ENCODE results near the gene ATF4.
A peak's percentile ranks its signal among the peaks of the same experiment; 100 is the strongest.

Gene ATF4

DNA sequence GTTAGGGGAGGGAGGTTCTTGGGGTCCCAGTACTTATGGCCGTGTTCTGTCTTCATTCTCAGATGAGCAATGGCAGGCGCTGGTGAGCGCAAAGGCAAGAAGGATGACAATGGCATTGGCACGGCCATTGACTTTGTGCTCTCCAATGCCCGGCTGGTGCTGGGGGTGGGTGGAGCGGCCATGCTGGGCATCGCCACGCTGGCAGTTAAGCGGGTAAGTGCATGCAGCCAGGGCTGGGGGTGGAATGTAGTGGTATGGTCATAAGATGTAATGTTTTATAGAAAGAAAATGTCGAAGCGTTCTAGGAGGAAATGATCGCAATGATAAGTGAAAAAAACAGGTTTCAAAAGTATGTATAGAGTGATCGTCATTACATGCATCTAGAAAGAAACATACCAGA, 9.1 kb upstream of the ATF4 start:
- DNase-seq (ENCODE audit: low read depth): no peak
- H3K4me3 ChIP-seq (ENCODE audit: low read depth, low read length): no peak overlapping the region
- TF ChIP-seq, protein P1, sequence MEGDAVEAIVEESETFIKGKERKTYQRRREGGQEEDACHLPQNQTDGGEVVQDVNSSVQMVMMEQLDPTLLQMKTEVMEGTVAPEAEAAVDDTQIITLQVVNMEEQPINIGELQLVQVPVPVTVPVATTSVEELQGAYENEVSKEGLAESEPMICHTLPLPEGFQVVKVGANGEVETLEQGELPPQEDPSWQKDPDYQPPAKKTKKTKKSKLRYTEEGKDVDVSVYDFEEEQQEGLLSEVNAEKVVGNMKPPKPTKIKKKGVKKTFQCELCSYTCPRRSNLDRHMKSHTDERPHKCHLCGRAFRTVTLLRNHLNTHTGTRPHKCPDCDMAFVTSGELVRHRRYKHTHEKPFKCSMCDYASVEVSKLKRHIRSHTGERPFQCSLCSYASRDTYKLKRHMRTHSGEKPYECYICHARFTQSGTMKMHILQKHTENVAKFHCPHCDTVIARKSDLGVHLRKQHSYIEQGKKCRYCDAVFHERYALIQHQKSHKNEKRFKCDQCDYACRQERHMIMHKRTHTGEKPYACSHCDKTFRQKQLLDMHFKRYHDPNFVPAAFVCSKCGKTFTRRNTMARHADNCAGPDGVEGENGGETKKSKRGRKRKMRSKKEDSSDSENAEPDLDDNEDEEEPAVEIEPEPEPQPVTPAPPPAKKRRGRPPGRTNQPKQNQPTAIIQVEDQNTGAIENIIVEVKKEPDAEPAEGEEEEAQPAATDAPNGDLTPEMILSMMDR (IDR thresholded peaks at IDR 0.05; ENCODE audit: control insufficient read depth, extremely low read depth, insufficient read depth): no peak

- no peak for DNase-seq (ENCODE audit: low read depth)
- no peak overlapping the region for H3K4me3 ChIP-seq (ENCODE audit: low read depth, low read length)
- TF ChIP-seq, protein P1 (IDR thresholded peaks at IDR 0.05; ENCODE audit: control insufficient read depth, extremely low read depth, insufficient read depth): no peak
These were observed 8.3 kb upstream of the ATF4 start for GRCh38 chr22:39512026-39512425.

DNA sequence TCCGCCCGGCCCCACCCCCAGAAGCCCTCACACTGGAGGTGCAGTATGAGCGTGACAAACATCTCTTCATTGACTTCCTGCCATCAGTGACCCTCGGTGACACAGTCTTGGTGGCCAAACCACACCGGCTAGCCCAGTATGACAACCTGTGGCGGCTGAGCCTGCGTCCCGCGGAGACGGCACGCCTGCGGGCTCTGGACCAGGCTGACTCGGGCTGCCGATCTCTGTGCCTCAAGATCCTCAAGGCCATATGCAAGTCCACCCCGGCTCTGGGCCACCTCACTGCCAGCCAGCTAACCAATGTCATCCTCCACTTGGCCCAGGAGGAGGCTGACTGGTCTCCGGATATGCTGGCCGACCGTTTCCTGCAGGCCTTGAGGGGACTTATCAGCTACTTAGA, 6.6 kb upstream of the ATF4 start:
- TF ChIP-seq, protein P1 (IDR thresholded peaks at IDR 0.05; ENCODE audit: control insufficient read depth, extremely low read depth, insufficient read depth): no peak
- DNase-seq (ENCODE audit: low read depth): no peak
- H3K4me3 ChIP-seq (ENCODE audit: low read depth, low read length): no peak overlapping the region

- H3K4me3 ChIP-seq (ENCODE audit: low read depth, low read length): no peak overlapping the region
- DNase-seq (ENCODE audit: low read depth): no peak
- TF ChIP-seq, protein P1 (IDR thresholded peaks at IDR 0.05; ENCODE audit: control insufficient read depth, extremely low read depth, insufficient read depth): peak; percentile 71
These were observed 5.9 kb upstream of the ATF4 start for GRCh38 chr22:39514373-39514973.

GRCh38 chr22:39515266-39516050, 4.9 kb upstream of the ATF4 start:
- H3K4me3 ChIP-seq (ENCODE audit: low read depth, low read length): no peak overlapping the region
- TF ChIP-seq, protein P1 (IDR thresholded peaks at IDR 0.05; ENCODE audit: control insufficient read depth, extremely low read depth, insufficient read depth): no peak
- no peak for DNase-seq (ENCODE audit: low read depth)

DNA sequence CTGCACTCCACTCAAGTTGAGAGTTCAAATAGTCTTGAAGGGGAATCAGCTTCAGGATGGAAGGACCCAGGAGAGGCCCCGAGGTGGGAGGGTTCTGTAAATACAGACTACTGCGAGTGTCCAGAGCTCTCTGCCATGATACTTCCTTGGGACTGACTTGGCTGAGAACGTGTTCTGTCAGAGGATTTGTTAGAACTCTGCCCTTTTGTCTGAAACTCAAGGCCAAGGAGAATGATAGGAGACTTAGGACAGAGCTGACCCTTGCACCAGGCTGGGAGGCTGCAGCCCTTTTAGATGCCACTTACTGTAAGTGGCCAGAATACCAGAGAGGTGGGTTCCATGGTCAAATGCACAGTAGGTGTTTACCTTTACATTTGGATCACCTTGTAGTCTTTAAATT, 2.9 kb upstream of the ATF4 start:
- TF ChIP-seq, protein P1 (IDR thresholded peaks at IDR 0.05; ENCODE audit: control insufficient read depth, extremely low read depth, insufficient read depth): no peak
- DNase-seq (ENCODE audit: low read depth): no peak
- no peak overlapping the region for H3K4me3 ChIP-seq (ENCODE audit: low read depth, low read length)

Measured in LNCaP clone FGC (cell line).